K562 (cell line): Measurements from ENCODE around the gene SLC34A1. TPM values are rescaled to one million over a fixed set of nuclear protein-coding genes. Genes with fewer than 3 reads are reported as not detected.

Source experiments
- CBX1 ChIP-seq: sonication (generic); IDR thresholded peaks from 2 replicates; pipeline ENCODE4 v1.6.1; 2016; ENCODE audit warnings: antibody characterized with exemption, low read depth, mild to moderate bottlenecking
- DMBX1 ChIP-seq: fragments of 250-450 bp; sonication (Bioruptor Pico); IDR thresholded peaks from 2 replicates; pipeline ENCODE4 v1.8.0; 2022; ENCODE audit warnings: inconsistent platforms, mild to moderate bottlenecking, moderate library complexity, borderline replicate concordance
- EP300 ChIP-seq: IDR thresholded peaks from 2 replicates; pipeline ENCODE4 v1.6.1; 2012; ENCODE audit warnings: low read length, improper control_type of control experiment
- MAX ChIP-seq: sonication (generic); formaldehyde crosslinking; IDR thresholded peaks from 2 replicates; pipeline ENCODE4 v1.9.0; 2022; ENCODE audit warnings: mild to moderate bottlenecking, missing genetic modification reagents
- MNT ChIP-seq, 2 experiments: fragments of 450-650 bp; conservative IDR thresholded peaks; 2 replicates each; pipeline ENCODE4 v1.6.1; 2017; ENCODE audit warnings: mild to moderate bottlenecking in 2 of 2, moderate library complexity in 2 of 2
- MYC ChIP-seq, 2 experiments: fragments of 250-450 bp in 1 of 2; sonication (Bioruptor Pico) in 1 of 2; IDR thresholded peaks; 2 replicates each; pipeline versions ENCODE4 v1.5.1 to v1.6.1; 2012 to 2021; ENCODE audit warnings: low read depth in 2 of 2, borderline replicate concordance in 1 of 2, improper control_type of control experiment in 1 of 2, low read length in 1 of 2, mild to moderate bottlenecking in 1 of 2, moderate library complexity in 1 of 2
- NCOA2 ChIP-seq, 2 experiments: fragments of 450-650 bp; IDR thresholded peaks; 2 replicates each; pipeline ENCODE4 v1.6.1; 2018; ENCODE audit warnings: mild to moderate bottlenecking in 2 of 2, moderate library complexity in 1 of 2; ENCODE audit not compliant: partially characterized antibody in 2 of 2
- NFIX ChIP-seq: fragments of 250-450 bp; sonication (Bioruptor Pico); IDR thresholded peaks from 2 replicates; pipeline ENCODE4 v1.4.0; 2020; ENCODE audit warnings: low read depth, mild to moderate bottlenecking, moderate library complexity
- NUFIP1 ChIP-seq: fragments of 450-650 bp; IDR thresholded peaks from 2 replicates; pipeline ENCODE4 v1.6.1; 2018; ENCODE audit not compliant: partially characterized antibody
- RCOR1 ChIP-seq, 2 experiments: IDR thresholded peaks; 2 replicates each; pipeline ENCODE4 v1.6.1; 2012; ENCODE audit warnings: low read depth in 2 of 2, low read length in 2 of 2, borderline replicate concordance in 1 of 2, improper control_type of control experiment in 1 of 2
- SREBF2 ChIP-seq: sonication (generic); formaldehyde crosslinking; IDR thresholded peaks from 2 replicates; pipeline ENCODE4 v1.4.0; 2020; ENCODE audit warnings: mild to moderate bottlenecking, missing genetic modification reagents
- ZFP30 ChIP-seq: fragments of 250-450 bp; sonication (Bioruptor Pico); IDR thresholded peaks from 2 replicates; pipeline ENCODE4 v1.8.0; 2022; ENCODE audit warnings: moderate library complexity, mild to moderate bottlenecking, inconsistent platforms, borderline replicate concordance
- ZNF175 ChIP-seq: fragments of 200-800 bp; sonication (Bioruptor generic); IDR thresholded peaks from 2 replicates; pipeline ENCODE4 v1.6.1; 2016; ENCODE audit warnings: low read depth, mild to moderate bottlenecking, missing genetic modification characterization, missing compliant biosample characterization
- ZNF24 ChIP-seq: fragments of 450-650 bp; IDR thresholded peaks from 2 replicates; pipeline ENCODE4 v1.6.1; 2016
- ZNF561 ChIP-seq: fragments of 450-650 bp; formaldehyde crosslinking; conservative IDR thresholded peaks from 2 replicates; pipeline ENCODE4 v1.4.0; 2020; ENCODE audit warnings: mild to moderate bottlenecking, moderate library complexity
- polyA plus RNA-seq, 8 experiments: library from polyadenylated mRNA; depleted of rRNA in 4 of 8; stranded (reverse) in 5 of 8; unstranded in 3 of 8; fragments of >200 nt; fragmentation: Nextera tagmentation in 2 of 8; fragmentation: Illumina TruSeq in 1 of 8; extraction: Ambion mirVana in 2 of 8; extraction: Trizol in 1 of 8; gene quantifications; 2 replicates each; pipeline versions ENCODE4 v1.2.1 to v1.2.3, GENCODE V29; 2011 to 2014; ENCODE audit warnings: inconsistent platforms in 1 of 8, missing spikeins in 1 of 8
- total RNA-seq, 7 experiments: library from RNA; depleted of rRNA in 6 of 7; stranded (reverse); fragments of >200 nt in 6 of 7; fragmentation: Illumina TruSeq in 2 of 7; extraction: Trizol in 2 of 7; gene quantifications; 2 replicates each; pipeline versions ENCODE4 v1.2.1 to v1.2.3, GENCODE V29; 2011 to 2021; ENCODE audit warnings: low replicate concordance in 1 of 7
- TF ChIP-seq, protein P1 (sequence below): fragments of 250-450 bp; sonication (Bioruptor Pico); IDR thresholded peaks from 2 replicates; pipeline ENCODE4 v1.4.0; 2020; ENCODE audit warnings: borderline replicate concordance
- TF ChIP-seq, protein P2 (sequence below): fragments of 450-650 bp; IDR thresholded peaks from 2 replicates; pipeline ENCODE4 v1.6.1; 2017; ENCODE audit warnings: antibody characterized with exemption, mild to moderate bottlenecking
- TF ChIP-seq, protein P3 (sequence below): sonication (generic); formaldehyde crosslinking; IDR thresholded peaks from 2 replicates; pipeline ENCODE4 v1.8.1; 2023; ENCODE audit warnings: mild to moderate bottlenecking, missing genetic modification reagents

SLC34A1 gene
- total and polyA plus RNA-seq, 9 of the 15 experiments (the other 6 are each of a cell fraction or from before 2014, with no cell fraction given): not detected

GRCh38 chr5:177367323-177367848, 16.8 kb upstream of the SLC34A1 start (continued):
- TF ChIP-seq, protein P1, sequence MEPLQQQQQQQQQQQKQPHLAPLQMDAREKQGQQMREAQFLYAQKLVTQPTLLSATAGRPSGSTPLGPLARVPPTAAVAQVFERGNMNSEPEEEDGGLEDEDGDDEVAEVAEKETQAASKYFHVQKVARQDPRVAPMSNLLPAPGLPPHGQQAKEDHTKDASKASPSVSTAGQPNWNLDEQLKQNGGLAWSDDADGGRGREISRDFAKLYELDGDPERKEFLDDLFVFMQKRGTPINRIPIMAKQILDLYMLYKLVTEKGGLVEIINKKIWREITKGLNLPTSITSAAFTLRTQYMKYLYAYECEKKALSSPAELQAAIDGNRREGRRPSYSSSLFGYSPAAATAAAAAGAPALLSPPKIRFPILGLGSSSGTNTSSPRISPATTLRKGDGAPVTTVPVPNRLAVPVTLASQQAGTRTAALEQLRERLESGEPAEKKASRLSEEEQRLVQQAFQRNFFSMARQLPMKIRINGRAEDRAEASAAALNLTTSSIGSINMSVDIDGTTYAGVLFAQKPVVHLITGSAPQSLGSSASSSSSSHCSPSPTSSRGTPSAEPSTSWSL (CRISPR knock-in tag): 0 out of 2 replicates have a peak, but pooled peaks have one; percentile 41
- TF ChIP-seq NUFIP1: peak; percentile 68
- TF ChIP-seq, protein P2, sequence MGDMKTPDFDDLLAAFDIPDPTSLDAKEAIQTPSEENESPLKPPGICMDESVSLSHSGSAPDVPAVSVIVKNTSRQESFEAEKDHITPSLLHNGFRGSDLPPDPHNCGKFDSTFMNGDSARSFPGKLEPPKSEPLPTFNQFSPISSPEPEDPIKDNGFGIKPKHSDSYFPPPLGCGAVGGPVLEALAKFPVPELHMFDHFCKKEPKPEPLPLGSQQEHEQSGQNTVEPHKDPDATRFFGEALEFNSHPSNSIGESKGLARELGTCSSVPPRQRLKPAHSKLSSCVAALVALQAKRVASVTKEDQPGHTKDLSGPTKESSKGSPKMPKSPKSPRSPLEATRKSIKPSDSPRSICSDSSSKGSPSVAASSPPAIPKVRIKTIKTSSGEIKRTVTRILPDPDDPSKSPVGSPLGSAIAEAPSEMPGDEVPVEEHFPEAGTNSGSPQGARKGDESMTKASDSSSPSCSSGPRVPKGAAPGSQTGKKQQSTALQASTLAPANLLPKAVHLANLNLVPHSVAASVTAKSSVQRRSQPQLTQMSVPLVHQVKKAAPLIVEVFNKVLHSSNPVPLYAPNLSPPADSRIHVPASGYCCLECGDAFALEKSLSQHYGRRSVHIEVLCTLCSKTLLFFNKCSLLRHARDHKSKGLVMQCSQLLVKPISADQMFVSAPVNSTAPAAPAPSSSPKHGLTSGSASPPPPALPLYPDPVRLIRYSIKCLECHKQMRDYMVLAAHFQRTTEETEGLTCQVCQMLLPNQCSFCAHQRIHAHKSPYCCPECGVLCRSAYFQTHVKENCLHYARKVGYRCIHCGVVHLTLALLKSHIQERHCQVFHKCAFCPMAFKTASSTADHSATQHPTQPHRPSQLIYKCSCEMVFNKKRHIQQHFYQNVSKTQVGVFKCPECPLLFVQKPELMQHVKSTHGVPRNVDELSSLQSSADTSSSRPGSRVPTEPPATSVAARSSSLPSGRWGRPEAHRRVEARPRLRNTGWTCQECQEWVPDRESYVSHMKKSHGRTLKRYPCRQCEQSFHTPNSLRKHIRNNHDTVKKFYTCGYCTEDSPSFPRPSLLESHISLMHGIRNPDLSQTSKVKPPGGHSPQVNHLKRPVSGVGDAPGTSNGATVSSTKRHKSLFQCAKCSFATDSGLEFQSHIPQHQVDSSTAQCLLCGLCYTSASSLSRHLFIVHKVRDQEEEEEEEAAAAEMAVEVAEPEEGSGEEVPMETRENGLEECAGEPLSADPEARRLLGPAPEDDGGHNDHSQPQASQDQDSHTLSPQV: peak; percentile 98
- TF ChIP-seq ZNF24: no peak
- TF ChIP-seq EP300: no peak
- peak; percentile 94 for TF ChIP-seq MAX (CRISPR knock-in tag)
- TF ChIP-seq RCOR1 (IDR thresholded peaks at IDR 0.05; ENCODE audit: borderline replicate concordance in 1 of 2, low read depth in 2 of 2, low read length in 2 of 2): 0 out of 4 replicates have a peak, but pooled peaks of 1 of the 2 experiments have one; percentile 22
- no peak for TF ChIP-seq ZFP30 (CRISPR knock-in tag)
- TF ChIP-seq ZNF175 (CRISPR knock-in tag): 0 out of 2 replicates have a peak, but pooled peaks have one; percentile 63
- TF ChIP-seq MNT (conservative IDR thresholded peaks at IDR 0.05): peak; percentile 9 to 66; a peak in 3 of 4 replicates
- peak; percentile 70; the same call in 1 of the 2 replicates for TF ChIP-seq DMBX1 (CRISPR knock-in tag)
- peak; percentile 98; the same call in 1 of the 2 replicates for TF ChIP-seq SREBF2
- no peak for TF ChIP-seq NCOA2 (IDR thresholded peaks at IDR 0.05; ENCODE audit: partially characterized antibody in 2 of 2)
- no peak for TF ChIP-seq NFIX (CRISPR knock-in tag)
- no peak for TF ChIP-seq ZNF561
- TF ChIP-seq MYC (IDR thresholded peaks at IDR 0.05; ENCODE audit: low read depth, low read length): peak; percentile 92
- TF ChIP-seq MYC (CRISPR knock-in tag; IDR thresholded peaks at IDR 0.05; ENCODE audit: borderline replicate concordance, low read depth): peak; percentile 82; the same call in 1 of the 2 replicates
- TF ChIP-seq, protein P3, sequence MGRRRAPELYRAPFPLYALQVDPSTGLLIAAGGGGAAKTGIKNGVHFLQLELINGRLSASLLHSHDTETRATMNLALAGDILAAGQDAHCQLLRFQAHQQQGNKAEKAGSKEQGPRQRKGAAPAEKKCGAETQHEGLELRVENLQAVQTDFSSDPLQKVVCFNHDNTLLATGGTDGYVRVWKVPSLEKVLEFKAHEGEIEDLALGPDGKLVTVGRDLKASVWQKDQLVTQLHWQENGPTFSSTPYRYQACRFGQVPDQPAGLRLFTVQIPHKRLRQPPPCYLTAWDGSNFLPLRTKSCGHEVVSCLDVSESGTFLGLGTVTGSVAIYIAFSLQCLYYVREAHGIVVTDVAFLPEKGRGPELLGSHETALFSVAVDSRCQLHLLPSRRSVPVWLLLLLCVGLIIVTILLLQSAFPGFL: no peak
- peak; percentile 69; the same call in 1 of the 2 replicates for TF ChIP-seq CBX1
